Activated CD8-positive, alpha-beta memory T cell treated with anti-CD3 and anti-CD28 coated beads, Interleukin-2, amount 10 ng/mL, durations not matched to agents 7 days and 5 days (primary cell): Measurements from ENCODE around the gene CGB7. TPM values are rescaled to one million over a fixed set of nuclear protein-coding genes. Genes with fewer than 3 reads are reported as not detected.

Experiments
- ATAC-seq: fragments of 150-1000 bp; cut with Tn5 transposase; one replicate; pipeline ENCODE4 v1.10.0; 2021; ENCODE audit warnings: moderate library complexity
- CTCF ChIA-PET: fragments of 350-600 bp; sonication (Branson Sonifier 250); formaldehyde crosslinking; loops from one replicate; lab custom pipeline; 2021; ENCODE audit warnings: antibody characterized with exemption; lab: Charles Lee
- DNase-seq: peaks from one replicate; pipeline ENCODE4 v3.0.0-alpha.2; 2020
- H3K27ac Mint-ChIP-seq: one replicate; pipeline ENCODE4 v1.8.0; 2021; ENCODE audit warnings: mild to moderate bottlenecking, mixed read lengths
- H3K27me3 Mint-ChIP-seq: one replicate; pipeline ENCODE4 v1.8.0; 2021; ENCODE audit warnings: mixed read lengths
- H3K36me3 Mint-ChIP-seq: one replicate; pipeline ENCODE4 v1.8.0; 2021; ENCODE audit warnings: mild to moderate bottlenecking, mixed read lengths
- H3K4me1 Mint-ChIP-seq: one replicate; pipeline ENCODE4 v1.8.0; 2021; ENCODE audit warnings: mixed read lengths
- H3K4me3 Mint-ChIP-seq: one replicate; pipeline ENCODE4 v1.8.0; 2021; ENCODE audit warnings: mild to moderate bottlenecking, moderate library complexity, mixed read lengths
- H3K9me3 Mint-ChIP-seq: one replicate; pipeline ENCODE4 v1.8.0; 2022; ENCODE audit warnings: low read depth, mixed read lengths
- total RNA-seq, 2 experiments: library from RNA; stranded (reverse); gene quantifications; one replicate each; pipeline ENCODE4 v1.2.3, GENCODE V29; 2021

The CGB7 gene
- not detected for total RNA-seq

DNA sequence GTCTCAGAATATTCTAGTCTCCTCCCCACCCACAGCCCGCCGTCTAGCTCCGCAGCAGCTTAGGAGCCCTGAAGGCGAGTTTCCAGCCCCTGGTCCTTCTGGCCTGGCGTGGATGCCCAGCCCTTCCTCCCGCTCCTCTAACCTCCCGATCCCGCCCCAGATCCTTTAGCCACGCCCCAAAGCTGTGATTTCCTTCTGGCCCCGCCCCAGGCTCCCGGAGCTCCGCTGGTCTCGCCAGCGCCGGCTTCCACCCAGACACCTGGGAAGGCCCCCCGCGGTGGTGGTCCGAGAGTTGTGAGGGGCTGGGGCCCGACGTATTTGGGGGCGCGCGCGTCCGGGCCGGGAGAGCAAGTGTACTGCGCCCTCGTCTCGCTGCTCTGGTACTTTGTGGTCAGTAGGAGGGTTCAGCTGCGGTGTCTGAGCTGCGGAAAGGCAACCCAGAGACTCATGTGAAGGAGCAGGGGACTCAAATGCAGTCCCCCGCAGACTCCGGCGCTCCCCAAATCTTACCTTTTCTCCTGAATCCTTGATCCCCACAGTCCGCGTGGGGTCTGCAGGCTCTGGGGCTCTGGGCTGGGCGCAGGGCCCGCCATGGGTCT lies at the start of gene CGB7:
Gene CGB7 (minus strand): TSS at position 114 of the 599 bp plus-strand sequence. CDS start 2,374 bp downstream, outside the sequence.
- Mint-ChIP-seq H3K27me3 (peaks cover 62% of the 10 kb centered on the region), H3K27ac (no peak within 1 kb of the TSS), H3K4me3 (peak within 1 kb of the TSS; percentile 52), H3K4me1 (peaks cover 24% of the 10 kb centered on the region), H3K9me3 (no peaks in the 10 kb centered on the region), H3K36me3 (no peaks in the 10 kb centered on the region)
- CTCF ChIA-PET, result interaction anchor here (0.7 to 1.7 kb wide), 4 partner anchors 24 to 149 kb away, joined by 3 to 7 read pairs (median 4); partner anchors contain the start of genes GYS1 and RUVBL2
- ATAC-seq (peak; percentile 18), DNase-seq (no peak)

GRCh38 chr19:49106648-49107135 lies 49.1 kb upstream of the CGB7 start:
- no peak overlapping the region for H3K27ac Mint-ChIP-seq
- no peaks in the 10 kb centered on the region for H3K4me1 Mint-ChIP-seq
- H3K9me3 Mint-ChIP-seq, result no peaks in the 10 kb centered on the region
- no peak overlapping the region for H3K4me3 Mint-ChIP-seq
- DNase-seq, result peak; percentile 69
- H3K27me3 Mint-ChIP-seq, result no peaks in the 10 kb centered on the region
- peak; percentile 74 for ATAC-seq
- H3K36me3 Mint-ChIP-seq, result peaks cover 30% of the 10 kb centered on the region
- CTCF ChIA-PET, result interaction anchor here (0.5 to 2.4 kb wide), 15 partner anchors 8 to 591 kb away, joined by 3 to 22 read pairs (median 4); partner anchors contain the start of gene LIN7B

DNA sequence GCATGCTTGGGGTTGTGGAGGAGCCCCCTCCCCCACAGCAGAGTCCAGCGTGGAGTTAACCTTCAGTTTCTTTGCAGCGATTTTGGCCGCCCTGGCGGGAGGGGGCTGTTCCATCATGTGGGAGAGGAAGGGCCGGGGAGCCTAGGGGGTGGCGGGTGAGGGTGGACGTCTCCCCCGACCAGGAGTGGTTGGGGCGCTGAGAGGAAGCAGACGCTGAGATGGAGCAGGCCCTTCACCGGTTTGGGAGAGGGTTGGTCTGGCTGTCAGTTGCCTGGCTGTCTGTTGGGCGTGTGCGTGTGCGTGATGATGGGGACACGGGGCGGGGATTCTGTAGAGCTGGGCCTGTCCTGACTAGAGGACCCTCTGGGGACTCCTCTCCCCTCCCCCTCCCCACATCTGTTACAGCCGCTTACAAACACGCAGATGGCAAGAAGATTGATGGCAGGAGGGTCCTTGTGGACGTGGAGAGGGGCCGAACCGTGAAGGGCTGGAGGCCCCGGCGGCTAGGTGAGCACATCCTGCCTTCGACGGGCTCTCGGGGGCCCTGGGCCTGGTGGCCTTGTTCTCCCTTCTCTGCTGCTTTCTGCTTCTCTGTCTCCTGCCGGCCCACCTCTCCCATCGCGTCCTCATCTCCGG lies 46.8 kb upstream of the CGB7 start:
- Mint-ChIP-seq H3K27me3 (no peaks in the 10 kb centered on the region), H3K27ac (no peak overlapping the region), H3K36me3 (peaks cover 46% of the 10 kb centered on the region), H3K9me3 (no peaks in the 10 kb centered on the region), H3K4me1 (no peaks in the 10 kb centered on the region), H3K4me3 (no peak overlapping the region)
- DNase-seq (no peak), ATAC-seq (no peak)
- CTCF ChIA-PET, result interaction anchor here (0.6 to 2.0 kb wide), 4 partner anchors 28 to 98 kb away, joined by 3 to 7 read pairs (median 4); no protein-coding TSS in a partner anchor

DNA sequence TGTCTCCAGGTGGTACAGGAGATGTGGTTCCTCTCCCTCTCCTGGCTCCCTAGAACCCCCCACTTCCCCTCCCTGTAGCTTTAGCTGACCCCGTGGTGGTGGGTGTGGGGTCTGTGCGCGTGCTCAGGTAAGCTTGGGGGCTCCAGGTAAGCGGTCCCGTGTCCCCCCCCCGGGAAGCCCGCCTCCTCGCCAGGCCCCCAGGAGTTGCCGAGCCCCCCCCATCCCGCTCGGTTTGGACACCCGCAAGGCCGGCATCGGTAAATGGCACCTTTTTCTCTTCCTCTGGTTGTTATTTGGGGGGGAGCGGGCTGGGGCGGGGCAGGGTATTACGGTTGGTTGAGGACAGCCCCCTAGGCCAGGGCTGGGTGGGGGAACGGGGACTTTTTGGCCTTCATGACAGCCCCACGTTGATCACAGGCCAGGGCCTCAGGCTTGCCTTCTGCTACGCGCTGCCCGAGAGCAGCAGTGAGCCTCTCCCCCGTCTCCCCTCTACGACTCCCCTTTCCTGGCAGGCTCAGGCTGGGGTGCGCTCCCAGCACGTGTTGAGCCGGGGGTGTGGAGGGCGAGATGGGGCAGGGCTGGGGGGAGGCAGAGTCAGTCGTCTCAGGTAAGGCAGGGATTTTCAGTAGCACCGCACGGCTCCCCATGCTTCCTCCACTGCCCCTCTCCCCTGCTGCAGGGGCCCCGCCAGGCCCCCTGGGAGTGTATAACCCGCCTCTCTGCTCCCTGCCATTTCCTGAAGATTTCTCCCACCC lies 46.0 kb upstream of the CGB7 start:
- Mint-ChIP-seq H3K4me1 (no peaks in the 10 kb centered on the region), H3K36me3 (peaks cover 49% of the 10 kb centered on the region), H3K9me3 (no peaks in the 10 kb centered on the region), H3K27ac (no peak overlapping the region), H3K4me3 (no peak overlapping the region), H3K27me3 (no peaks in the 10 kb centered on the region)
- DNase-seq (no peak), ATAC-seq (no peak)
- CTCF ChIA-PET, result no interaction called here

DNA sequence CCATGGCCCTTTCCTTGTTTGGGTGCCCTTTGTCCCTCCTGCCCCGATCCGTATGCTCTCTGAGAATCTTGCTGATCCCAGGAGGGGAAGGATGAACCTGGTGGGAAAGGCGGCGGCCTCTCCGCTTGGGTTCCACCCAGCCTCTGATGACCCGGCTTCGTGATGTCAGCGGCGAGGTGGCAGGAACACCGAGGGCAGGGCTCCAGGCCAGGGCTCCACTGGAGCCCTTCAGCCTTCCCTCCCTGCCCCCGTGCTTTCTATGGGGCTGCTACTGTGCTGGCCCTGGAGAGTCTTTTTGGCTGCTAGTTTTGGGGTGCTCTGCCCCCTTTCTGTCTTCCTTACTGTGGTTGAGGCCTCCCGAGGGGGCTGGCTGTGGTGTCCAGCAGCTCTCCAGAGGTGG lies 44.8 kb upstream of the CGB7 start:
- ATAC-seq (no peak), DNase-seq (no peak)
- Mint-ChIP-seq H3K27me3 (no peaks in the 10 kb centered on the region), H3K36me3 (peaks cover 47% of the 10 kb centered on the region), H3K9me3 (no peaks in the 10 kb centered on the region), H3K27ac (no peak overlapping the region), H3K4me3 (no peak overlapping the region), H3K4me1 (peaks cover 10% of the 10 kb centered on the region)
- CTCF ChIA-PET, result interaction anchor here (2.0 kb wide), 1 partner anchor 12 kb away, joined by 8 read pairs; the partner anchor contains the start of gene LIN7B

DNA sequence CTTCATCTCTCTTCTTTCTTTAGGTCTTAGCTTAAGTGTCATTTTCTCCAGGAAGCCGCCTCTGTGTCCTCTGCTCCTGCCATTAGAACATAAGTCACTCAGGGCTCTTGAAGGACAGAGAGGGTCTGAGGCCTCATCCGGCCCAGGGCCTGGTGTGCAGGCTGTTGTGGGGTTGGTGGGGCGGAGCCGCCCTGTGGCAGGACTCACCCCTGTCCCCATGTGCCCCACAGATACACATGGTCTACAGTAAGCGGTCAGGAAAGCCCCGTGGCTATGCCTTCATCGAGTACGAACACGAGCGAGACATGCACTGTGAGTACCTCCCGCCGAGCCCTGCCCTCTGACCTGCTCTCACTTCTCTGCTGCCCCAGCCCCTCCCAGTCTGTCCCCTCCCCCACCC lies 43.6 kb upstream of the CGB7 start:
- DNase-seq (no peak), ATAC-seq (no peak)
- Mint-ChIP-seq H3K36me3 (peaks cover 46% of the 10 kb centered on the region), H3K4me3 (no peak overlapping the region), H3K27me3 (no peaks in the 10 kb centered on the region), H3K27ac (no peak overlapping the region), H3K4me1 (peaks cover 19% of the 10 kb centered on the region), H3K9me3 (no peaks in the 10 kb centered on the region)
- CTCF ChIA-PET, result interaction anchor here (2.0 kb wide), 1 partner anchor 13 kb away, joined by 8 read pairs; the partner anchor contains the start of gene LIN7B

DNA sequence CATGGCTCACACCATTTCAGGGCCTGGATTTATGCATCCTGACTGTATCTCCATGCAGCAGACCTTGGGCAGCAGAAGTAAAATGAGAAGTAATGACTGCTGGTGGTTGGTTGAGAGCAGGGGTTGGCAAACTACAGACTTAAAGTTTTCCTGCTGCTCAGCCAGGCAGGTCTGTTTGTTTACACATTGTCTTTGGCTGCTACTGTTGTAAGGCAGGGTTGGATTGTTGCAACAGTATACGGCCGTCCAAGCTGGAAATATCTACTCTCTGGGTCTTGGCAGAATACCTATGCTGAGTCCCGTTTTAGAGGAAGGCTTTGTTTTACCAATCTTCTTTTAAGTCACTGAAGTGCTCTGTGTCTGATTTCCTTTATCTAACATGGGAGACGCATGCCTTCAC lies 41.2 kb upstream of the CGB7 start:
- H3K27me3 Mint-ChIP-seq, result no peaks in the 10 kb centered on the region
- peaks cover 47% of the 10 kb centered on the region for H3K36me3 Mint-ChIP-seq
- ATAC-seq (no peak), DNase-seq (no peak)
- CTCF ChIA-PET, result interaction anchor here (1.2 to 4.1 kb wide), 14 partner anchors 8 to 256 kb away, joined by 3 to 63 read pairs (median 16); partner anchors contain the start of genes BAX, GYS1, LIN7B and RUVBL2
- H3K27ac Mint-ChIP-seq, result peak overlapping the region; percentile 80
- no peak overlapping the region for H3K4me3 Mint-ChIP-seq
- H3K9me3 Mint-ChIP-seq, result no peaks in the 10 kb centered on the region
- H3K4me1 Mint-ChIP-seq, result peaks cover 24% of the 10 kb centered on the region

DNA sequence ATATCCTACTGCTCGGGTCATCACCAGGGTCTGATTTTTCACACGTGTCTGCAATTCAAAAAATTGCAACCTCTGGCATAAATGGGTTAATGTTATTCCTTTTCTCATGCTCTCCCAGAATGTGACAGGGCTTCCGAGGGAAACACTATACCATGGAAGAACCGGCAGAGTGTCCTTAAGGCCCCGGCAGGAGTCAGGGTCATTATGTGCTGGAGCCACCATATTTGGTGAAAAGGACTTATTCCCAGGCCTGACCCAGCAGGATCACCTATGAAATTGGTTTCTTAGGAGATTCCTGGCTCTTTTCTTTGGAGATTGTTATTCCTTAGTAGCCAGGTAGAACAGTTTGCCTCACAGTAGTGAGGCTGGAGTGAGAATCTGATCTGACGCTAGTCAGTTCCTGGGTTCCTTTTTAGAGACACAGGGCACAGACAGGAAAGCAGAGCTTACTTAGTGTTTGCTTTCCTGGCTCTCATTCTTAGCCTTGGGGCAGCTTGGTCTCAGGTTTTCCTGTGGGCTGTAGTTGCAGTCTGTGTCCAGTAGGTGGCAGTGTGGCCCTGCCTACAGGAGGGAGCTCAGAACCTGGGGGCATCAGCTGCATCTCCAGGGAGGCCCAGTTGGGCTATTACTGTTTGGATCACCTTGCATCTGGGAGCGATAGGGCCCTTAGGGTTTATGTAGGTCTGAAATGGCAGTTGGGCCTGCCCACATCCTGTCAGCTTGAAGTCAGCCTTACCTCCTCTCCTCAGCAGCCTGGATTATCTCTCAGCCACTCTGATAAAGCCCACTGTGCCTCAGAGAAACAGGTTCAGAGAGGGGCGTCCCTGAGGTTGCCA lies 40.1 kb upstream of the CGB7 start:
- ATAC-seq (peak; percentile 87), DNase-seq (peak; percentile 84)
- peaks cover 50% of the 10 kb centered on the region for H3K36me3 Mint-ChIP-seq
- H3K27me3 Mint-ChIP-seq, result no peaks in the 10 kb centered on the region
- CTCF ChIA-PET, result interaction anchor here (0.5 to 4.1 kb wide), 50 partner anchors 9 to 359 kb away, joined by 3 to 63 read pairs (median 5); partner anchors contain the start of genes ALDH16A1, BAX, CD37 and GYS1
- H3K9me3 Mint-ChIP-seq, result no peaks in the 10 kb centered on the region
- peak overlapping the region; percentile 80 for H3K27ac Mint-ChIP-seq
- no peak overlapping the region for H3K4me3 Mint-ChIP-seq
- H3K4me1 Mint-ChIP-seq, result peaks cover 24% of the 10 kb centered on the region

DNA sequence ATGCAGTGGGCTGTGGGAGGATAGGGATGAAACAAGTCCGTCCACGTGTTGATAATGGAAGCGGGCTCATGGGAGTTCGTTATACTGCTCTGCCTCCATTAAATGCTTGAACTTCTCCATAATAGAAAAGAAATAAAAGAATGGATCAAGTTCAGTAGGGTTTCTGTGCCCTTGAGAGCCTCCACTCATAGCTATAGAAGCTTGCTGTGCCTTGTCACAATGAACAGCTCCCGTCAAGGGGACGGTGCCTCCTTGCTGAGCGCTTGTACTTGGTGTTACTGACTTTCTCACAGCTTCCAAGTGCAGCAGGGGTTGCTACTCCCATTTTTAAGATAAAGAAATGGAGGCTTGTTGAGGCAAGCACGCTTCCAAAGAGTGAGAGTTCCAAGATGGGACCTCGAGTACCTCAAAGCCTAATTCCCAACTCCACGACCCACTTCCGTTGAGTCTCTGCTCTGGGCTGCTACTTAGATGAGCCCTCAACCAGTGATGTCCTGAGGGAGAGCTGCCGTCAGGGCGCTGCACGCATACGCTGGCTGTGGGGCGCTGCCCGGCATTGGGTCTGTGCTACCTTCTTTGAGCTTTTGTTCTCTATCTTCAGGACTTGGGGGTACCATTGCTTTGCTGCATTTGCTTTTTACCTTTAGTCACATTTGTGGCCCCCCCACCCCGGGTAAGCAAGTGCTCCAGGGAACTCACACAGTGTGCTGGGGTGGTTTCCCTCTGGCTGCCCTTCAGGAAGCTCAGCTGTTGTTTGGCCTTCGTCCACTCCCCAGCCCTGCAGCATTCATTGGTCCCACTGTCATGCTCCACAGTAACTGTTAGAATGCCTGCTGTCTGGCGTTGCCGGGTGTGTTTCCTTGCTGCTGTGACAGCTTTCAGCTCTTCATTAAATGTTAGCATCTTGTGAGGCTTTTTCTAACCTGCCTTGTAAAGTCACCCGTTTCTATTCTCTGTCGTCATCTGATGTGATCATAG lies 37.2 kb upstream of the CGB7 start:
- no peak for DNase-seq
- CTCF ChIA-PET, result interaction anchor here (1.1 to 2.8 kb wide), 5 partner anchors 11 to 104 kb away, joined by 3 to 13 read pairs (median 7); partner anchors contain the start of gene LIN7B
- no peaks in the 10 kb centered on the region for H3K27me3 Mint-ChIP-seq
- no peaks in the 10 kb centered on the region for H3K9me3 Mint-ChIP-seq
- H3K4me3 Mint-ChIP-seq, result no peak overlapping the region
- peaks cover 53% of the 10 kb centered on the region for H3K36me3 Mint-ChIP-seq
- peaks cover 43% of the 10 kb centered on the region for H3K4me1 Mint-ChIP-seq
- no peak for ATAC-seq
- H3K27ac Mint-ChIP-seq, result no peak overlapping the region

DNA sequence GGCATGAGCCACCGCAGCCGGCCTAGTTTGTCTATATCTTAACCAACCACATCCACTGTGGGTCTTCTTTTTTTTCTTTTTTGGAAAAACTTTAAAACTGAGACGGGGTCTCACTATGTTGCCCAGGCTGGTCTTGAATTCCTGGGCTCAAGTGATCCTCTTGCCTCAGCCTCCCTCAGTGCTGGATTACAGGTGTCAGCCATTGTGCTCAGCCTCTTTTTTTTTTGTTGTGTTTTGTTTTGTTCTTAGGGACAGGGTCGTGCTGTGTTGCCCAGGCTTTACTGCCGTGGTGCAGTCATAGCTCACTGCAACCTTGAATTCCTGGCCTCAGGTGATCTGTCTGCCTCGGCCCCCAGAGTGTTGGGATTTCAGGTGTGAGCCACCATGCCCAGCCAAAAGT lies 35.1 kb upstream of the CGB7 start:
- Mint-ChIP-seq H3K4me1 (peaks cover 45% of the 10 kb centered on the region), H3K27me3 (no peaks in the 10 kb centered on the region), H3K27ac (no peak overlapping the region), H3K4me3 (no peak overlapping the region), H3K9me3 (no peaks in the 10 kb centered on the region), H3K36me3 (peaks cover 47% of the 10 kb centered on the region)
- CTCF ChIA-PET, result interaction anchor here (1.1 to 2.7 kb wide), 2 partner anchors 22 to 54 kb away, joined by 3 to 7 read pairs; partner anchors contain the start of gene LIN7B
- ATAC-seq (no peak), DNase-seq (no peak)

DNA sequence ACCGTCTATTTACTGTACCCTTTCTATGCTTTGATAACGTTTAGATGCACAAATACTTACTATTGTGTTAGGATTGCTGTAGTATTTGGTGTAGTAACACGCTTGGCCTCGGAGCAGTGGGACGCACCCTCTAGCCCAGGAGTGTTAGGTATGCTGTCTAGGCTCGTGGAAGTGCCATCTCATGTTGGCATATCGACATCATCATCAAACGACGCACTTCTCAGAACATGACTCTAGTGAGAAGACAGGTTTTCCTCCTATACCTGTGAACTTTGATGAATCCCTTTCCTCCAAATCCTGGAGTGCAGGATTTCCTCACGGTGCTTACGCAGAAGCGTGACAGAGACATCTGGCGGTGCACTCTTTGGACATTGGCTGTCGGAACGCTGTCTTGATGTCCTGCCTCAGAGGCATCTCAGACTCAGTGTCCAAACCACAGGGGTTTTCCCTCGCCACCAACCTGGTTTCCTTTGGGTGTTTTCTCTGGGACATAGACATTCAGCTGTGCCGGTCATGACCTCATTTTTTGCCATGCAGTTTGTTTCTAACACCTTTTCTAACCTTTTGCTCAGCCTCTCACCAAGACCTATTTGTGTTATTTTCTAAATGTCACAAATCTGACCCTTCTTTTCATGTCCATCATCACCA lies 34.0 kb upstream of the CGB7 start:
- Mint-ChIP-seq H3K9me3 (no peaks in the 10 kb centered on the region), H3K4me1 (peaks cover 41% of the 10 kb centered on the region), H3K27ac (peak overlapping the region; percentile 1), H3K4me3 (no peak overlapping the region), H3K36me3 (peaks cover 49% of the 10 kb centered on the region), H3K27me3 (no peaks in the 10 kb centered on the region)
- CTCF ChIA-PET, result interaction anchor here (0.7 kb wide), 1 partner anchor 14 kb away, joined by 3 read pairs; no protein-coding TSS in a partner anchor
- ATAC-seq (no peak), DNase-seq (no peak)
